ENCODE results near the gene RPP38.

GRCh38 chr10:15141136-15142054 is 44.2 kb downstream of the RPP38 start:
- TF ChIP-seq CTCF (IDR thresholded peaks at IDR 0.05) (no peak), POLR2A (IDR thresholded peaks at IDR 0.05) (no peak)
